Retinal pigment epithelial cell (primary cell): ENCODE measurements around the gene NDUFA13.

Experiments used
- DNase-seq: peaks from one replicate; pipeline ENCODE4 v3.0.0-alpha.2; 2010; ENCODE audit warnings: low read depth
- H3K4me3 ChIP-seq: 2 replicates; pipeline ENCODE4 v1.5.1; 2011; ENCODE audit warnings: mild to moderate bottlenecking, low read length, control low read depth, moderate library complexity
- CTCF ChIP-seq: conservative IDR thresholded peaks from 2 replicates; pipeline ENCODE4 v1.5.1; 2011; ENCODE audit warnings: low read depth, low read length, control low read depth, inconsistent platforms

Gene NDUFA13

GRCh38 chr19:19491321-19492025 lies 24.6 kb upstream of the NDUFA13 start:
- no peak for DNase-seq
- TF ChIP-seq CTCF: no peak
- no peak overlapping the region for H3K4me3 ChIP-seq

DNA sequence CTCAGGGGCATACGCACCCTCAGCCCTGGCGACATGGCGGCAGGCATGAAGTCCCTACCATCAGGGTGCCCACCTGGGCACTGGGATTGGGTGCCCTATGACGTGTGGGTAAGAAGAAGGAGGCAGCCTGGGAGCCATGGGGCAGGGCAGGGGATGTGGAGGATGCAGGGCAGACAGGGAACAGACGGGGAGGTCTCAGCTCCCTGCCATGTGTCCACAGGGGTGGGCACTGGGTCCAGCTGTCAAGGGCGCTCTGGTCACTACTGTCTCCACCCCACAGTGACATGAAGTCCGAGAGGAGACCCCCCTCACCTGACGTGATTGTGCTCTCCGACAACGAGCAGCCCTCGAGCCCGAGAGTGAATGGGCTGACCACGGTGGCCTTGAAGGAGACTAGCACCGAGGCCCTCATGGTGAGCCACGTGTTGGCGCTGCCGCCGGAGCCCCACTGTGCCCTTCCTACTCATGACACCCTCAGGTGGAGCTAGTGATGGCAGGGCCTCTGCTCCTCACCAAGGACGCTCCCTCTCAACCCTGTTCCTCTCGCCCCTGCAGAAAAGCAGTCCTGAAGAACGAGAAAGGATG lies 23.9 kb upstream of the NDUFA13 start:
- no peak overlapping the region for H3K4me3 ChIP-seq
- TF ChIP-seq CTCF: no peak
- DNase-seq: no peak

- TF ChIP-seq CTCF: no peak
- DNase-seq: no peak
- no peak overlapping the region for H3K4me3 ChIP-seq
Measured at GRCh38 chr19:19493841-19494546, 22.0 kb upstream of the NDUFA13 start.

DNA sequence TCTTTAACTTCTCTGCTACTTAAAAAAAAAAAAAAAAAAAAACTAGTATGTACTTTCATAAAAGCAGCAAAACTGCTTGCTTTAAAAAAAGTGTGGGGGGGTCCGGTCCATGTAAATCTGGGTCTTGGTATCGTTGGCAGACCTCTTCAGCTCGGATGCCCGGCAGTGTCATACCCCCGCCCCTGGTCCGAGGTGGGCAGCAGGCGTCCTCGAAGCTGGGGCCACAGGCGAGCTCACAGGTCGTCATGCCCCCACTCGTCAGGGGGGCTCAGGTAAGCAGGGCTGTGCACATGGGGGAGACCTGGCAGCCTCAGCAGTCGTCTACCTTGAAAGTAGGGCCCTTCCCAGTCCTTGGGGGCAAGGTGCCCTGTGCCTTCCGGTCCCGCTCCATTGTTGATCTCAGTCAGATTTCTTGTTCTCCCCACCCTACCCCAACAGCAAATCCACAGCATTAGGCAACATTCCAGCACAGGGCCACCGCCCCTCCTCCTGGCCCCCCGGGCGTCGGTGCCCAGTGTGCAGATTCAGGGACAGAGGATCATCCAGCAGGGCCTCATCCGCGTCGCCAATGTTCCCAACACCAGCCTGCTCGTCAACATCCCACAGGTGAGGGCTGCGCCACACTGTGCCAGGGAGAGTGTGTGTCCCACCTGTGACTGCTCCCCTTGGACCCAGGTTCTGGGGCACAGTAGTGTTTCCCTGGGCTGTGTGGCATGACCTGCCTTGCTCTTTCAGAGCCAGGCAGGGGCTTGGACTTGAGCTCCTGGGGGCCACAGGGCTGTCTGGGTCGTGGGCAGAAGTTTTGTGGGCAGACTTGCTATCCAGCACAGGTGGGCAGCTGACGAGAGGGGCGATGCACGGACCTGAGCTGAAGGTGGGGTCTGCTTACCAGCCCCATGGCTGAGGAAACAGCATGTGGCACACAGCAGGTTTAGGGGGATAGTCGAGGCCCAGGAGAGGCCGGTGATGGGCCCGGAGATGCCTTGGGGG lies 20.1 kb upstream of the NDUFA13 start:
- no peak overlapping the region for H3K4me3 ChIP-seq
- TF ChIP-seq CTCF: no peak

DNA sequence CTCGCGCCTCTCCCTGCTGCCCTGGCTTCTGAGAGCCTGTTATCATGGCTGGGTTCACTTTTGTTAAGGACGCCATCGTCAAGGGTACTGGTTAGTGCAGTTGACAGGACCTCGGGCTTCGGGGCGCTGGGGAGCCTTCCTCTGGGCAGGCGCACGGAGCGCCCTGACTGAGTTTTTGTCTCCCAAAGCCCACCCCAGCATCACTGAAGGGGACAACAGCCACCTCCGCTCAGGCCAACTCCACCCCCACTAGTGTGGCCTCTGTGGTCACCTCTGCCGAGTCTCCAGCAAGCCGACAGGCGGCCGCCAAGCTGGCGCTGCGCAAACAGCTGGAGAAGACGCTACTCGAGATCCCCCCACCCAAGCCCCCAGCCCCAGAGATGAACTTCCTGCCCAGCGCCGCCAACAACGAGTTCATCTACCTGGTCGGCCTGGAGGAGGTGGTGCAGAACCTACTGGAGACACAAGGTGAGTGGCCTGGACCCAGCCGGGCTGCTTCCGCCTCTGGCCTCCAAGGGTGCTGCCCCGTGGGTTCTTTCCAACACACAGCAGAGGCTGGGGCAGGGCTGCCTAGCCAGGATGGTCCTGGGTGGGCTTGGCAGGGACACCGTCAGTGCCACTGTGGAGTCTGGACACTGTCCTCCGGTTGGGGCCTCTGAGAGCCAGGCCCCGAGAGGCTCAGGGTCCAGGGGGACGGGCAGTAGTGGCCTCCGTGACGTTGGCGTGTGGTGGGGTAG lies 17.6 kb upstream of the NDUFA13 start:
- TF ChIP-seq CTCF: no peak
- DNase-seq: no peak
- H3K4me3 ChIP-seq: no peak overlapping the region

More for the DNA sequence above, 20.1 kb upstream of the NDUFA13 start:
- no peak for DNase-seq

GRCh38 chr19:19499272-19499995 lies 16.6 kb upstream of the NDUFA13 start:
- no peak for TF ChIP-seq CTCF
- no peak overlapping the region for H3K4me3 ChIP-seq
- no peak for DNase-seq
